Measurements from ENCODE around the gene SLC2A6. TPM values are rescaled to one million over a fixed set of nuclear protein-coding genes. Genes with fewer than 3 reads are reported as not detected.

The SLC2A6 gene, protein sequence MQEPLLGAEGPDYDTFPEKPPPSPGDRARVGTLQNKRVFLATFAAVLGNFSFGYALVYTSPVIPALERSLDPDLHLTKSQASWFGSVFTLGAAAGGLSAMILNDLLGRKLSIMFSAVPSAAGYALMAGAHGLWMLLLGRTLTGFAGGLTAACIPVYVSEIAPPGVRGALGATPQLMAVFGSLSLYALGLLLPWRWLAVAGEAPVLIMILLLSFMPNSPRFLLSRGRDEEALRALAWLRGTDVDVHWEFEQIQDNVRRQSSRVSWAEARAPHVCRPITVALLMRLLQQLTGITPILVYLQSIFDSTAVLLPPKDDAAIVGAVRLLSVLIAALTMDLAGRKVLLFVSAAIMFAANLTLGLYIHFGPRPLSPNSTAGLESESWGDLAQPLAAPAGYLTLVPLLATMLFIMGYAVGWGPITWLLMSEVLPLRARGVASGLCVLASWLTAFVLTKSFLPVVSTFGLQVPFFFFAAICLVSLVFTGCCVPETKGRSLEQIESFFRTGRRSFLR
- 1 to 10 TPM; 2.6 to 5.3 (median 2.8) TPM for total RNA-seq
- long read RNA-seq, donor 1, partial matches to known transcripts = 5 of 13 reads
- long read RNA-seq, donor 1, other reads (novel, unspliced or antisense) = 4 of 13 reads
- long read RNA-seq, donor 2, transcript SLC2A6-202 (10 exons, 2,528 nt) = major isoform, 7 of 9 reads
- long read RNA-seq, donor 2, partial matches to known transcripts = 0 of 9 reads
- long read RNA-seq, donor 2, other reads (novel, unspliced or antisense) = 2 of 9 reads

DNA sequence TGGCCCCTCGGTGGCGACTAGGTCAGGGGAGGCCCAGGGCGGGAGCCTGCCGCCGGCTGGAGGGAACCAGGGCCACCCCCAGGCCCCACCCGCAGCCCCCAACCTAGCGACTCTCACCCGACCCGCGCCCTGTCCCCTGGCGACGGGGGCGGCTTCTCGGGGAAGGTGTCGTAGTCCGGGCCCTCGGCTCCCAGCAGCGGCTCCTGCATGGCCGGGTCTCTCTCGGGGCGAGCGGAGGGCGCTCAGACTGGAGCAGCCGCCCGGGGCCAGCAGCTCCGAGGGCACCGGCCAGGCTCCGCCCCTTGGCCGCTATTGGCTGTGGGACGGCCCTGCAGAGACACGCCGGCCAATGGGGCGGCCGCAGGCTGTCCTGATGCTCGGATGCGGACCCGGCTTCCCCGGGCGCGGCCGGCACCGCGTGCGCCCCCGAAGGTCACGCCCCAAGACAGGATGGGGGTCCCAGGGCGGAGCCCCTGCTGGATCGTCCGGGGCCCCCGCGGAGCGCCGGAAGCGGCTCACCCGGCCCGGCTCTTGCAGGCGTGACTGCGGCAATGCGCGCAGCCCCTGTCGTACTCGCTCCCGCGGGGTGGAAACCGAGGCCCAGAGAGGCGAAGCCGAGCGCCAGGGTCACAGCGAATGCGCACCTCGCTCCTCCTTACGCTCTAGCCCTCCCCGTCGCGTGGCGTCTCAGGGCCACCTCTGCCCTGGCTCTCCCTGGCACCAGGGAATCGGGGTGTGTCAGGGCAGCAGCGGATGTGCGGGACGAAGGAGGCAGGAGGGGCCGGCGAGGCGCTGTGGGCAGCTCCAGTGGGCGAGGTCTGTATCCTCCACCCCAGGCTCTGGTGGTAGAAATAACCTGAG lies at the start of gene SLC2A6:
TSS of gene SLC2A6 (minus strand) at position 249 of the 861 bp plus-strand sequence. CDS start at position 209, 40 bp downstream.
- no peaks in the 10 kb centered on the region for H3K9me3 ChIP-seq
- H3K4me1 ChIP-seq (ENCODE audit: low read depth) = peaks cover 15% of the 10 kb centered on the region
- TF ChIP-seq, protein P1, sequence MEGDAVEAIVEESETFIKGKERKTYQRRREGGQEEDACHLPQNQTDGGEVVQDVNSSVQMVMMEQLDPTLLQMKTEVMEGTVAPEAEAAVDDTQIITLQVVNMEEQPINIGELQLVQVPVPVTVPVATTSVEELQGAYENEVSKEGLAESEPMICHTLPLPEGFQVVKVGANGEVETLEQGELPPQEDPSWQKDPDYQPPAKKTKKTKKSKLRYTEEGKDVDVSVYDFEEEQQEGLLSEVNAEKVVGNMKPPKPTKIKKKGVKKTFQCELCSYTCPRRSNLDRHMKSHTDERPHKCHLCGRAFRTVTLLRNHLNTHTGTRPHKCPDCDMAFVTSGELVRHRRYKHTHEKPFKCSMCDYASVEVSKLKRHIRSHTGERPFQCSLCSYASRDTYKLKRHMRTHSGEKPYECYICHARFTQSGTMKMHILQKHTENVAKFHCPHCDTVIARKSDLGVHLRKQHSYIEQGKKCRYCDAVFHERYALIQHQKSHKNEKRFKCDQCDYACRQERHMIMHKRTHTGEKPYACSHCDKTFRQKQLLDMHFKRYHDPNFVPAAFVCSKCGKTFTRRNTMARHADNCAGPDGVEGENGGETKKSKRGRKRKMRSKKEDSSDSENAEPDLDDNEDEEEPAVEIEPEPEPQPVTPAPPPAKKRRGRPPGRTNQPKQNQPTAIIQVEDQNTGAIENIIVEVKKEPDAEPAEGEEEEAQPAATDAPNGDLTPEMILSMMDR (IDR thresholded peaks at IDR 0.05) = no peak
- ATAC-seq (peak; percentile 97), DNase-seq (peak; percentile 85 to 90 (median 87))
- intact Hi-C loops (cut with DNase I, micrococcal nuclease) = no loop called here
- no peak within 1 kb of the TSS for H3K4me3 ChIP-seq
- H3K36me3 ChIP-seq (ENCODE audit: low read depth) = no peaks in the 10 kb centered on the region

DNA sequence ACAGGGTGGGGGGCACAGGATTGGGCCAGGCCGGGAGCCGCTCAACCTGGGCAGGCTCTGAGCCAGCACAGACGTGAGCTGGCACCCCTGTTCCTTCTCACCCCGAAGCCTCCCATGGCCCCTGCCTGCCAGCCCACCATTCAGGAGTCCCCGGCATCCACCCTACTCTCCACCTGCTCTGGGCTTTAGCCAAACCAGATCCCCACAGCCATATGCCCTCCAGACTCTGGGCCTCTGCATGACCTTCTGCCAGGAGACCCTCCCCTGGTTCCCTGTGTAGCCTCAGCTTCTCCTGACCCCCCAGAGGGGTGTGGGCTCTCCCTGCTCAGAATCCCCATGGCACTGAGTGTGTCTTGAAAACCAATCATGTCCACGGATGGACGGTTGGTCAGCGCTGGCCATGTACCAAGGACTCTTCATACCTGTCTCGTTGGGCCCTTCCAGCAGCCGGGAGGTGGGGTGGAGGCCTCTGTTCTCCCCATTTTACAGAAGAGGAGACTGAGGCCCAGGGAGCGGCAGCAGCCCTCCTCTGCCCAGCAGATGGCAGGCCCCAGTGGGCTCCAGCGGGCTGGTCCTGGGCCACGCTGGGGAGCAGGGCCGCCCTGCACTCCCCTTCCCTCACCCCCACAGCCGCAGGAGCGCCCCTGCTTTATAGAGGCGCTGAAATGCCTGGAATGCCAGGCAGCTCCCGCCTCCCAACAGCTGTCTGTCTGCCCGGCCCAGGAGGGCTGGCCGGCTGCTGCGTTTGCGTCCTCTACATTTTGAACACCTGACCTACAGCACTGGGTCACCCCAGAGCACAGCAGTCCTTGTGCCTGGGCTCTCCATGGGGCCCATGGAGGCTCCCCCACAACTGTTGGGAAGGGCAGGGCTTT lies 49.3 kb upstream of the SLC2A6 start:
- no peak overlapping the region for H3K4me3 ChIP-seq
- DNase-seq (no peak), ATAC-seq (no peak)
- no peaks in the 10 kb centered on the region for H3K4me1 ChIP-seq (ENCODE audit: low read depth)
- no peaks in the 10 kb centered on the region for H3K9me3 ChIP-seq
- intact Hi-C loops (cut with DNase I, micrococcal nuclease) = no loop called here
- H3K36me3 ChIP-seq (ENCODE audit: low read depth) = no peaks in the 10 kb centered on the region
- TF ChIP-seq, protein P1 (IDR thresholded peaks at IDR 0.05) = no peak

DNA sequence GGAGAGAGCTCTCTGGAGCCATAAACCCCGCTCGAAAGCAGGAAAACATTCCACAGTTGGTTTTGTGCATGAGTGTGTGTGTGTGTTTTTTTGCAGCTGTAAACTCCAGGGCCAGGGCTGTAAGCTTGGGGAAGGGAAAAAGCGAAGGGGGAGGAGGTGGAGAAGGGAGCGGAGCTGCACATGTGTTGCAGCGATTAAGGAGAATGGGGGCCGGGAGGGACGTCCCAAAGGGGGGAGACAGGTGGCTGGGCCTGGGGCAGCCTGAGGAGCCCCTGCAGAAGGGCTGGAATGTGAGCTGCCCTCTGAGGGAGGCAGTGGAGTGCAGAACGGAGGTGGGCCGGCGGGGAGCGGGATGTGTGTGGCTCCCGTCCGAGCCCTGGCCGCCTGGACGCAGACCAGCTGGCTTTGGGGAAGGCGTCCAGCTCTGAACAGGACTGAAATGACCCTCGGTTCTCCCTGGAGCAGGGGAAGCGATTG lies 48.6 kb upstream of the SLC2A6 start:
- Histone ChIP-seq H3K36me3 (ENCODE audit: low read depth) (no peaks in the 10 kb centered on the region), H3K4me1 (ENCODE audit: low read depth) (peaks cover 3% of the 10 kb centered on the region), H3K4me3 (no peak overlapping the region), H3K9me3 (no peaks in the 10 kb centered on the region)
- peak; percentile 28 for ATAC-seq
- intact Hi-C loops (cut with DNase I, micrococcal nuclease) = no loop called here
- DNase-seq = peak in 2 of 3 donors; percentile 32 to 47
- TF ChIP-seq, protein P1 (IDR thresholded peaks at IDR 0.05) = no peak

DNA sequence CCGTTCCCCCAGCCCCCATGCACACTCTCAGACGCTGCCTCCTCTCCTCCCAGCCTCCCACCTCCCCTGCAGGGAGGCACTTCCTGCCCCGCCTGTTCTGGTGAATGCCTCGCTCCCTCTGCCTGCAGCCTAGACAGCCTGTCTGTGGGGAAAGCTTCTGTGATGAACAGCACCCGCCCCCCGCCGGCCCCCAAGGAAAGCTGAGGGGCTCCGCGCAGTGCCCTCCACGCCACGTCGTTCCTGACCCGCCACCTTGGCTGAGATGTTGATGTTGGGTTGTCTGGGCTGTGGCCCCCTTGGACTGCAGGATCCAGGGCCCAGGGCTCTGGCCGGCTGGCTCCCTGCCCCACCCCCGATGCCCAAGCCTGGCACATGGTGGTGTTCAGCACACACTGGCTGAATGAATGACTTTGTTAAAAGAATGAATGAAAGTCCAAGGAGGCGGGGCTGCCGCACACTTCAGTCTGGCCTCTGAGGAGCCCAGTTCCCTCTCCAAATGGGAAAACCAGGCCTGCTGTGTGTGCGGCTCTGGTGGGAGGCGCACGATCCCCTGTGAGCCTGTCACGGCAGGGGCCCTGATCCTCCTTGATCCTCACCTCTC lies 47.9 kb upstream of the SLC2A6 start:
- DNase-seq (no peak), ATAC-seq (no peak)
- intact Hi-C loops (cut with DNase I, micrococcal nuclease) = no loop called here

More for the DNA sequence above, 47.9 kb upstream of the SLC2A6 start:
- Histone ChIP-seq H3K4me3 (no peak overlapping the region), H3K9me3 (no peaks in the 10 kb centered on the region), H3K36me3 (ENCODE audit: low read depth) (no peaks in the 10 kb centered on the region), H3K4me1 (ENCODE audit: low read depth) (peaks cover 3% of the 10 kb centered on the region)
- TF ChIP-seq, protein P1 (IDR thresholded peaks at IDR 0.05) = no peak

Data from mucosa of descending colon (tissue), 3 donors.